Muscle layer of duodenum (tissue), 2 donors: ENCODE measurements around the gene WBP4.
"Not testable (repeated sequence)": the region's sequence is repeated elsewhere in the genome, so short reads cannot be mapped to it uniquely, and the experiment has no call there.

ENCODE experiments used
- H3K27ac ChIP-seq: one replicate; pipeline ENCODE4 v1.7.0; 2013; ENCODE audit warnings: mild to moderate bottlenecking, low read length
- H3K27me3 ChIP-seq: one replicate; pipeline ENCODE4 v1.7.0; 2013; ENCODE audit warnings: low read depth, mild to moderate bottlenecking, control low read depth, low read length
- H3K36me3 ChIP-seq, 2 donors: one replicate each; pipeline ENCODE4 v1.7.0; 2013; ENCODE audit warnings: low read length in 2 of 2, control low read depth in 1 of 2, mild to moderate bottlenecking in 1 of 2; ENCODE audit not compliant: insufficient read depth in 2 of 2, control insufficient read depth in 1 of 2
- H3K4me1 ChIP-seq, 2 donors: one replicate each; pipeline ENCODE4 v1.7.0; 2013; ENCODE audit warnings: low read length in 2 of 2, mild to moderate bottlenecking in 2 of 2, control low read depth in 1 of 2, moderate library complexity in 1 of 2; ENCODE audit not compliant: insufficient read depth in 2 of 2, control insufficient read depth in 1 of 2
- H3K4me3 ChIP-seq, 2 donors: one replicate each; pipeline ENCODE4 v1.7.0; 2013; ENCODE audit warnings: low read length in 2 of 2, low read depth in 1 of 2, mild to moderate bottlenecking in 1 of 2
- H3K9me3 ChIP-seq, 2 donors: one replicate each; pipeline ENCODE4 v1.7.0; 2013; ENCODE audit warnings: low read length in 2 of 2, control low read depth in 1 of 2, mild to moderate bottlenecking in 1 of 2; ENCODE audit not compliant: control insufficient read depth in 1 of 2
- donor health status: healthy.

WBP4 gene

DNA sequence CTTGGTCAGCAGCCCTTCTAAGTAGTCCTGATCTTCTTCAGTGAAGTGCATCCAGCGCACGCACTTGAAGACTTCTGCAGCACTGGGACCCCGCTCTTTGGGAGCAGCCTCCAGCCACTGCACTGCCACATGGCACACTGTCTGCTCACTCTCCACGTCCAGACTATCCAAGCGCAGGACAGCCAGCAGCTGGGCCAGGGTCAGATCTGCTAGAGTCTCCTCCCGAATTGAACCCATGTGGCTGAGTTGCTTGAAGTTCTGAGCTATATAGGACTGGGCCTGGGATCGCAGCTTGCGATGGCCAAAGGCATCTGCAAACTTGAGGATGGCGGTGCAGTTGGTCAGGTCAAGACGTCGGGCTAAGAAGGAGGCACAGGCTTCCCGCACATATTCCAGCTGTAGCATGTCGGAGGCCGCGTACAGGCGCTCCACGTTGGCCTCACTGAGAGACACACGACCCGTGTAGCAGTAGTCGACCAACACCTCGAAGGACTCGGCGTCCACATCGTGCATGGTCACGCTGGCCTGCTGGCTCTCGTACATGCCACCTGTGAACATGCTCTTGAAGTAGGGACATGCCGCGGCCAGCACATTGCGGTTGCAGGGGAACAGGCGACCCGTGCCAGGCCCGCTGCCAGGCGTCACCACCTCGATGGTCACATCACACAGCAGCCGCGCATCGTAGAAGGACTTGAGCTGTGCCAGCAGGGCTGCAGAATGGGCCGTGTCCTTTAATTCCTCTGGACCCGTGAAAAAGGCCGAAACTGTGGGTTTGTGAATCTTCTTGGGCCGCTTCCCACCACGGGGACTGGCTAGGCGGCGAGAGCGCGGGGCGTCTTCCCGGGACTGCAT is 70.6 kb downstream of the WBP4 start:
- H3K36me3 ChIP-seq, H3K27me3 ChIP-seq, H3K9me3 ChIP-seq: not testable (repeated sequence)
- H3K27ac ChIP-seq, result peak overlapping the region; percentile 66
- peak overlapping the region; percentile 80 to 92 for H3K4me3 ChIP-seq
- H3K4me1 ChIP-seq, result peaks cover 12 to 48% of the 10 kb centered on the region in 2 donors

DNA sequence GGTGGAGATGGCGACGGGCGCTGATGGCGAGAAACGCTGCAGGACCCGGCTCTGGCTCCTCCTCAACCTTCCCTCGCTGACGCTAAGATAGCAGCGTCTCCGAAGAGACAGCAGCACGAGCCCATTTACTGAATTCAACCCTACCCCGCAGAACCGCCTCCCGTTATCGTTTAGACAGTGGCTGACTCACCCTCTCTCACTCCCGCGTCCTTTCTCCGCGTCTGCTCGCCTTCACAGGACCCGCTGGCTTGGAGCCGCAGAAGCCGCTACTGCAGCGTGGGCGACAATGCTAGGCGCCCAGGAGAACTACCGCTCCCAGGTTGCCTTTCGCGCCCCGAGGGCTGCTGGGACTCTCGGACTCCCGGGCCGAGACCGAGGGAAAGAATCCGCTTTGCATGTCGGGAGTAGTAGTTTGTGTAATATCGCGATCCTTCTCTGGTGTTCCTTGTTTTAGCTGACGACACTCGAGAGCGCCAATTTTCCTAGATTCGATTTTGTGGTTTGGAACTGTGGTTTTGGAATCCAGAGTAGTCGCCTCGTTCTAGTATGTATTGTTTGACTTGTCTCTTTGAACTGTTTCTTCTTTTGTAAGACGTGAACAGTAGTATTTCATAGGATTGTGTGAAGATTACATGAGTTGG is 71.3 kb downstream of the WBP4 start, which contains the start of gene KBTBD6:
TSS of gene KBTBD6 (minus strand) at position 291 of the 641 bp plus-strand sequence. CDS start 291 bp downstream, outside the sequence.
- Histone ChIP-seq H3K4me3 (peak within 1 kb of the TSS; percentile 80 to 92), H3K9me3 (no peaks in the 10 kb centered on the region), H3K27ac (peak within 1 kb of the TSS; percentile 75), H3K36me3 (no peaks in the 10 kb centered on the region), H3K27me3 (no peaks in the 10 kb centered on the region), H3K4me1 (peaks cover 12 to 43% of the 10 kb centered on the region in 2 donors)
